ENCODE data around the gene BCL2.

GRCh38 chr18:63320975-63321265, 1.4 kb upstream of the BCL2 start:
- no peak for TF ChIP-seq PATZ1 (CRISPR knock-in tag; IDR thresholded peaks at IDR 0.05; ENCODE audit: borderline replicate concordance)
- TF ChIP-seq SNAI2 (CRISPR knock-in tag; IDR thresholded peaks at IDR 0.05) = no peak
- no peak for TF ChIP-seq ISL1 (CRISPR knock-in tag; IDR thresholded peaks at IDR 0.05)
- TF ChIP-seq ZFP3 (CRISPR knock-in tag; IDR thresholded peaks at IDR 0.05) = no peak
- no peak for TF ChIP-seq TOX (CRISPR knock-in tag; IDR thresholded peaks at IDR 0.05; ENCODE audit: borderline replicate concordance)
- no peak for TF ChIP-seq RARB (CRISPR knock-in tag; IDR thresholded peaks at IDR 0.05)
- no peak for TF ChIP-seq ZC3H10 (CRISPR knock-in tag; IDR thresholded peaks at IDR 0.05)
- no peak for TF ChIP-seq ZFP30 (CRISPR knock-in tag; IDR thresholded peaks at IDR 0.05)
- no peak for TF ChIP-seq ARNTL (CRISPR knock-in tag; IDR thresholded peaks at IDR 0.05; ENCODE audit: borderline replicate concordance, low read depth)
- no peak for TF ChIP-seq PPARA (CRISPR knock-in tag; IDR thresholded peaks at IDR 0.05; ENCODE audit: borderline replicate concordance)

All from SK-N-SH treated with all-trans-retinoic acid at 6 μM for 48 hours (cell line).